ENCODE measurements around the gene PLXNC1. TPM values are rescaled to one million over a fixed set of nuclear protein-coding genes. Genes with fewer than 3 reads are reported as not detected.
A peak's percentile ranks its signal among the peaks of the same experiment; 100 is the strongest.

The PLXNC1 gene
- total RNA-seq, 8 experiments from 2014 or later, result 3.6 to 25.4 (median 13.8) TPM

DNA sequence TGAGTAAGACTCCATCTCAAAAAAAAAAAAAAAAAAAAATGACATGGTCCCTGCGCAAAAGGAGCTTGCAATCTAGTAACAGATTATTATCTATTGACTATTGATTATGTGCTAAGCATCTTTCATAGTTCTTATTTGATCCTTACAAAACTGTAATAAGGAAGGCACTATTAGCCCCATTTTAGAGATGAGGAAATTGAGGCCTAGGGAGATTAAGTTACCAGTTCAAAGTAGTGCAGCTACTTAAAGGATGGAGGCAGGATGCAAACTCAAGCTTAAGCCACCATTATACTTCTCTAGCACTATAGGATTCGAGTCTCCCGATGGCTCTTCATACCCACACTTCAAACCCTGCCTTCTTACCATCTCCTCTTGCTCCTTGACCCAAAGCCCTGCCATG lies 31.3 kb downstream of the PLXNC1 start:
- H3K4me3 ChIP-seq, result no peak overlapping the region
- H3K27ac ChIP-seq, result no peak overlapping the region
- H3K4me1 ChIP-seq (replicated peaks in 1 of 2), result peaks cover 0 to 9% of the 10 kb centered on the region in 2 donors
- 61 to 100% (median 82%) methylated on average over 2 to 3 of the region's 3 CpGs; no CpG with 5 or more reads in 3 of the 10 experiments for WGBS, 10 experiments
- no peak for ATAC-seq (replicated peaks in 6 of 8)
- in situ Hi-C loops (cut with MboI; ENCODE audit: low pct_unique_long_range_greater_than_20kb in 2 of 9, low sequenced_read_pairs in 9 of 9, unreplicated experiment in 9 of 9), result no loop called here

GRCh38 chr12:94180558-94181296 lies 32.4 kb downstream of the PLXNC1 start:
- no peak overlapping the region for H3K4me3 ChIP-seq
- H3K4me1 ChIP-seq (replicated peaks in 1 of 2), result peaks cover 4 to 9% of the 10 kb centered on the region in 2 donors
- no peak for ATAC-seq (replicated peaks in 6 of 8)
- in situ Hi-C loops (cut with MboI; ENCODE audit: low pct_unique_long_range_greater_than_20kb in 2 of 9, low sequenced_read_pairs in 9 of 9, unreplicated experiment in 9 of 9), result no loop called here
- H3K27ac ChIP-seq, result no peak overlapping the region
- 69 to 100% (median 87%) methylated on average over 1 to 5 of the region's 6 CpGs; no CpG with 5 or more reads in 2 of the 10 experiments for WGBS, 10 experiments

DNA sequence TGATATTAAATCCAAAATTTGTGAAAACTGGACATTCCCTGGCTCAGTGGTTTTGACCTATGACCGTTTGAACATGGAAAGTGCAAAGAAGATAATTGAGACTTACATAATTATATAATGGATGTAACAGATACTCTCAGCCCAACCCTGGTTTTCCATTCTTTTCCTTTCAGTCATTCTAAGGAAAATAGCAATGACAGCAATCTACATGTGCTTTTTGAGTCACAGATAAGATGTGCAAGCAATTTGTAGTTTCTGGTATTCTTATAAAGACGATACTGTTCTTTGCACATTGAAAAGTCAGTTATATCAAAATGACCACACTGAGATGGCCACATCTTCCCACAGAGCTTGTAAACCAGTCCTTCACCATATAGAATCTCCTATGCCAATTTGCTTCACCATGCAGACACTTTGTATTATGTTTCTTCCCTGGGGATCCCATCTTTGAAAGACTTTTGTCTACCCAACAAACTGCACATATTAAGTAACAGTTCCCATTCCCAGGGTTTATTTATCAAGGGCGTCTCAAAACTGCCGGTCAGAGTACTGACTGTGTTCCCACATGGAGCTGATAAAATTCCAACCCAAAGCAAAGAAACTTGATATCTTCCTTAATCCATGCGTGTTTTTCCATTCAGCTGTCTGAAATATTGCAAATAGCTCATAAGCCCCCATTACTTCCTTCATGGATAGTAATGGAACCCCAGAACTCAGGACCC lies 34.8 kb downstream of the PLXNC1 start:
- H3K27ac ChIP-seq, result no peak overlapping the region
- 13 to 100% (median 76%) methylated on average over 1 to 5 of the region's 5 CpGs for WGBS, 10 experiments
- ATAC-seq (replicated peaks in 6 of 8), result peak in 1 of 8 experiments; percentile 54
- no peak overlapping the region for H3K4me3 ChIP-seq
- peaks cover 23 to 27% of the 10 kb centered on the region in 2 donors for H3K4me1 ChIP-seq (replicated peaks in 1 of 2)
- in situ Hi-C loops (cut with MboI; ENCODE audit: low pct_unique_long_range_greater_than_20kb in 2 of 9, low sequenced_read_pairs in 9 of 9, unreplicated experiment in 9 of 9), result no loop called here

DNA sequence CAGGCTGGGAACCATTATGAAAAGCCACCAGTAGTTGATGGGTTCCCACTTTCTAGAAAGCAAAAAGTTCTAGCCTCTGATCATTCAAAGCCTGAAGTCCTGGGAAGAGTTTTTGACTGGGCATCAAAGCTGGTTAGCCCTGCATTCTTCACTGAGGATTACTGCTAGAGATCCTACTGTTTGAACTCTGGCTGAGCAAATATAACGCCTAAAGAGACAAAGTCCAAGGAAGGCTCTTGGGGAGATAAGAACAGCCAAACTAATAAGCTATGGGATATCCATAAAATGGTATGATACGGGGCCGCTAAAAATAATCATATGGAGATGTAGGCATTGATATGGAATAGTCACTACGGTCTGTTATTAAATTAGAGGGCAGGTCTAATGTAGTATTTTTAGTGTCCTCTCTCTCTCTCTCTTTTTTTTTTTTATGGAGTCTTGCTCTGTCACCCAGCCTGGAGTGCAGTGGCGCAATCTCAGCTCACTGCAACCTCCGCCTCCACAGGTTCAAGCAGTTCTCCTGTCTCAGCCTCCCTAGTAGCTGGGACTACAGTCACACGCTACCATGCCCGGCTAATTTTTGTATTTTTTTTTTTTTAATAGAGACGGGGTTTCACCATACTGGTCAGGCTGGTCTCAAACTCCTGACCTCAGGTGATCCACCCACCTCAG lies 35.5 kb downstream of the PLXNC1 start:
- H3K4me3 ChIP-seq, result no peak overlapping the region
- 72 to 100% (median 91%) methylated on average over 2 to 9 of the region's 9 CpGs for WGBS, 10 experiments
- peaks cover 26 to 30% of the 10 kb centered on the region in 2 donors for H3K4me1 ChIP-seq (replicated peaks in 1 of 2)
- ATAC-seq (replicated peaks in 6 of 8), result no peak
- in situ Hi-C loops (cut with MboI; ENCODE audit: low pct_unique_long_range_greater_than_20kb in 2 of 9, low sequenced_read_pairs in 9 of 9, unreplicated experiment in 9 of 9), result no loop called here
- no peak overlapping the region for H3K27ac ChIP-seq

- Histone ChIP-seq H3K4me1 (replicated peaks in 1 of 2) (peaks cover 26 to 30% of the 10 kb centered on the region in 2 donors), H3K4me3 (no peak overlapping the region), H3K27ac (no peak overlapping the region)
- ATAC-seq (replicated peaks in 6 of 8), result peak in 1 of 8 experiments; percentile 24
- in situ Hi-C loops (cut with MboI; ENCODE audit: low pct_unique_long_range_greater_than_20kb in 2 of 9, low sequenced_read_pairs in 9 of 9, unreplicated experiment in 9 of 9), result no loop called here
- 66 to 100% (median 77%) methylated on average over 1 to 5 of the region's 7 CpGs; no CpG with 5 or more reads in 4 of the 10 experiments for WGBS, 10 experiments
These were observed 36.8 kb downstream of the PLXNC1 start for GRCh38 chr12:94184995-94185719.

- in situ Hi-C loops (cut with MboI; ENCODE audit: low pct_unique_long_range_greater_than_20kb in 2 of 9, low sequenced_read_pairs in 9 of 9, unreplicated experiment in 9 of 9), result no loop called here
- no peak overlapping the region for H3K4me3 ChIP-seq
- ATAC-seq (replicated peaks in 6 of 8), result no peak
- WGBS, 10 experiments, result 60 to 100% (median 74%) methylated on average over 1 to 6 of the region's 7 CpGs; no CpG with 5 or more reads in 1 of the 10 experiments
- no peak overlapping the region for H3K27ac ChIP-seq
- H3K4me1 ChIP-seq (replicated peaks in 1 of 2), result peaks cover 26 to 30% of the 10 kb centered on the region in 2 donors
These were observed 37.4 kb downstream of the PLXNC1 start for GRCh38 chr12:94185801-94186200.

- 19 to 81% (median 75%) methylated on average over 2 to 18 of the region's 40 CpGs; no CpG with 5 or more reads in 2 of the 10 experiments for WGBS, 10 experiments
- H3K27ac ChIP-seq, result peak overlapping the region; percentile 5 to 77
- in situ Hi-C loops (cut with MboI; ENCODE audit: low pct_unique_long_range_greater_than_20kb in 2 of 9, low sequenced_read_pairs in 9 of 9, unreplicated experiment in 9 of 9), result no loop called here
- ATAC-seq (replicated peaks in 6 of 8), result peak in 6 of 8 experiments; percentile 59 to 99 (median 97)
- peaks cover 26 to 27% of the 10 kb centered on the region in 2 donors for H3K4me1 ChIP-seq (replicated peaks in 1 of 2)
- H3K4me3 ChIP-seq, result peak overlapping the region; percentile 16 to 27 (median 22)
These were observed 38.2 kb downstream of the PLXNC1 start for GRCh38 chr12:94186278-94187241.

GRCh38 chr12:94187361-94187760 lies 39.0 kb downstream of the PLXNC1 start:
- H3K4me3 ChIP-seq, result peak overlapping the region; percentile 16 to 27 (median 22)
- peak overlapping the region; percentile 5 to 77 for H3K27ac ChIP-seq
- in situ Hi-C loops (cut with MboI; ENCODE audit: low pct_unique_long_range_greater_than_20kb in 2 of 9, low sequenced_read_pairs in 9 of 9, unreplicated experiment in 9 of 9), result no loop called here
- 0 to 37% (median 15%) methylated on average over 1 to 12 of the region's 12 CpGs for WGBS, 10 experiments
- ATAC-seq (replicated peaks in 6 of 8), result peak in 6 of 8 experiments; percentile 11 to 58 (median 54)
- H3K4me1 ChIP-seq (replicated peaks in 1 of 2), result peaks cover 22 to 26% of the 10 kb centered on the region in 2 donors

- H3K4me1 ChIP-seq (replicated peaks in 1 of 2), result peaks cover 22% of the 10 kb centered on the region in 2 donors
- no peak for ATAC-seq (replicated peaks in 6 of 8)
- in situ Hi-C loops (cut with MboI; ENCODE audit: low pct_unique_long_range_greater_than_20kb in 2 of 9, low sequenced_read_pairs in 9 of 9, unreplicated experiment in 9 of 9), result no loop called here
- no peak overlapping the region for H3K27ac ChIP-seq
- no peak overlapping the region for H3K4me3 ChIP-seq
- WGBS, 10 experiments, result 78 to 100% (median 94%) methylated on average over 1 of the region's 2 CpGs; no CpG with 5 or more reads in 4 of the 10 experiments
These were observed 42.2 kb downstream of the PLXNC1 start for GRCh38 chr12:94190623-94191022.

- ATAC-seq (replicated peaks in 6 of 8), result no peak
- WGBS, 10 experiments, result 50 to 100% (median 100%) methylated on average over 1 to 2 of the region's 2 CpGs; no CpG with 5 or more reads in 5 of the 10 experiments
These were observed 42.6 kb downstream of the PLXNC1 start for GRCh38 chr12:94191023-94191422.

GRCh38 chr12:94191811-94192210 lies 43.4 kb downstream of the PLXNC1 start:
- 0 to 100% (median 85%) methylated on average over 1 of the region's 1 CpG; no CpG with 5 or more reads in 5 of the 10 experiments for WGBS, 10 experiments
- Histone ChIP-seq H3K4me3 (no peak overlapping the region), H3K27ac (no peak overlapping the region), H3K4me1 (replicated peaks in 1 of 2) (peaks cover 14 to 15% of the 10 kb centered on the region in 2 donors)
- in situ Hi-C loops (cut with MboI; ENCODE audit: low pct_unique_long_range_greater_than_20kb in 2 of 9, low sequenced_read_pairs in 9 of 9, unreplicated experiment in 9 of 9), result no loop called here
- ATAC-seq (replicated peaks in 6 of 8), result no peak

More at GRCh38 chr12:94191023-94191422, 42.6 kb downstream of the PLXNC1 start:
- no peak overlapping the region for H3K27ac ChIP-seq
- no peak overlapping the region for H3K4me3 ChIP-seq
- peaks cover 21 to 22% of the 10 kb centered on the region in 2 donors for H3K4me1 ChIP-seq (replicated peaks in 1 of 2)
- in situ Hi-C loops (cut with MboI; ENCODE audit: low pct_unique_long_range_greater_than_20kb in 2 of 9, low sequenced_read_pairs in 9 of 9, unreplicated experiment in 9 of 9), result no loop called here
